ENCODE results near the gene MBLAC1.

The MBLAC1 gene

DNA sequence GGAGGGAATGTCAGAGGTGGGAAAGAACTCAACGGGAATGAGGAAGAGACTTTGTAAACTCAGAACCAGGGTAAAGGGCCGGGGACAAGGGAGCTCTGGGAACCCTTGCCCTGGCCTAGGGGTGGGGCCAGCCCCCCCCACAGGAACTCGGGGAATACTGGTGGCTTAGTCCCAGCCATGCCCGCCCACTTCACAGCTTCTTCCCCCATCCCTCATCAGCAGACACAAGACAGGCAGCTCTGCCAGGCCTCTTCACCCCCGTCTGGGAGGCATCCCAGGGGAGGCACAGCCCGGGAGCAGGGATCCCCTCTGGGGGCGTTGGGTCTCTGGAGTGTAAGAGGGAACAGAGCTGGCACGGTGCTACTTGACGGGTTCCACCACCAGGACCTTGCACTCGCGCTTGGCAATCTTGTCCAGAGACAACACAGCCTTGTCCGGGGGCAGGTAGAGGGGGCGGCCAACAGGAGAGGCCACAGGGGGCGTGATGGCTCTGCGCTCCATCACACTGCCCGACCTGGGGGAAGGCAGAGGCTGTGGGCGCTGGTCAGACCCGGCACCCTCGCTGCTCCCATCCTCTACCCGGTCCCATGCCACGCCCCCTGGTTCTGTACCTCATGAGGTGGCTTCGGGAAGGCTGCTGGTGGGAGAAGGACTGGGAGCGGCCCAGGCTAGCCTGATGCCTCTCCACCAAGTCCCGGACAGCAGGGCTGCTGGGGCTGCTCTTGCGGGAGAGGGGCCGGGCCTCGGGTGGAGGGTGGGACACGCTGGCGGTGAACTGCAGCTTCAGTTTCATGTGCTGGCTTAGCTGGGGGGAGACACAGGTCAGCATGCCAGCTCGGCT is 28.1 kb downstream of the MBLAC1 start:
- DNase-seq = no peak

DNA sequence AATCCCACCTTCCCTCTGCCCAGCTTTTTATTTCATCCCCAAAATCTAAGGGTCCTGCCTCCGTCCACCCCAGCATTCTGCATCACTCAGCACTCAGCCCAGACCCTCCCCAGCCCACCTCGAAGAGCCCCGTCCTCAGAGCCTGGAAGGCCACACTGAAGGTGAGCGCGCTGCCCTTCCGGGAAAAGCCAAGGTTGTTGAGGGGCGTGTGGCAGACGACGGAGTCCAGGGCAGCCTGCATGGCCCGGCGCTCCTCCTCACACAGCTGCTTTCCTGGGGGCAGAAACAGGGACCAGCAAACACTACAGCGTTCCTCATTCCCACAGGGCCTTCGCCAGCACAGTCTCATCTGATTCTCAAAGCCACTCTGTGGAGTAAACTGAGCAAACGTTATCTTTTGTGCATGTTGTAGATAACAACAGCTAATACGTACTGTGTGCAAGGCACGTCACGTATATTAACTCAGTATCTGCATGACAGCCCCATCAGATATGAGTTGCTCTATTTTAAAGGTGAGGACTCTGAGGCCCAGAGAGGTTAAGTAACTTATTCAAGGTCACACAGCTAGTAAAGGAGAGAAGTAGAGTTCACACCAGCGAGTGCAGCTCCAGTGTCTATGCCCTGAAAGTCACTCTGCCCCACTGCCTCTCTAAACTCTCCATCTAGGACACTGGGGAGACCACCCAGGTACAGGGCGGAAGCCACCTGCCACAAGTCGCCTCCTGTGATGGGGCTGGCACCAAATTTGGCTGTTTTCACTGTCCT is 29.0 kb downstream of the MBLAC1 start:
- no peak for DNase-seq

GRCh38 chr7:100156331-100157068 is 29.7 kb downstream of the MBLAC1 start:
- no peak for DNase-seq

DNA sequence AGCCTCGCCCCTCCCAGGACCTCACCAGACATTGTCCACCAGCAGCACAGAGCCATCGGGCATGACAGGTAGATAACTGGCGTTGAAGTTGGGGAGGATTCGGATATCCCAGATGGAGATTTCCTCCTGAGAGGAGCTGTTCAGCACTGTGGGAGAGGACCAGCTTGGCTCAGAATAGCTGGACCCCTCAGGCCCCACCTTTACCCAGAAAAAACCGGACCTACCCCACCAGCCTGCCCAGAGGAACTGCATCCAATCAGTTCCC is 30.2 kb downstream of the MBLAC1 start:
- no peak for DNase-seq

DNA sequence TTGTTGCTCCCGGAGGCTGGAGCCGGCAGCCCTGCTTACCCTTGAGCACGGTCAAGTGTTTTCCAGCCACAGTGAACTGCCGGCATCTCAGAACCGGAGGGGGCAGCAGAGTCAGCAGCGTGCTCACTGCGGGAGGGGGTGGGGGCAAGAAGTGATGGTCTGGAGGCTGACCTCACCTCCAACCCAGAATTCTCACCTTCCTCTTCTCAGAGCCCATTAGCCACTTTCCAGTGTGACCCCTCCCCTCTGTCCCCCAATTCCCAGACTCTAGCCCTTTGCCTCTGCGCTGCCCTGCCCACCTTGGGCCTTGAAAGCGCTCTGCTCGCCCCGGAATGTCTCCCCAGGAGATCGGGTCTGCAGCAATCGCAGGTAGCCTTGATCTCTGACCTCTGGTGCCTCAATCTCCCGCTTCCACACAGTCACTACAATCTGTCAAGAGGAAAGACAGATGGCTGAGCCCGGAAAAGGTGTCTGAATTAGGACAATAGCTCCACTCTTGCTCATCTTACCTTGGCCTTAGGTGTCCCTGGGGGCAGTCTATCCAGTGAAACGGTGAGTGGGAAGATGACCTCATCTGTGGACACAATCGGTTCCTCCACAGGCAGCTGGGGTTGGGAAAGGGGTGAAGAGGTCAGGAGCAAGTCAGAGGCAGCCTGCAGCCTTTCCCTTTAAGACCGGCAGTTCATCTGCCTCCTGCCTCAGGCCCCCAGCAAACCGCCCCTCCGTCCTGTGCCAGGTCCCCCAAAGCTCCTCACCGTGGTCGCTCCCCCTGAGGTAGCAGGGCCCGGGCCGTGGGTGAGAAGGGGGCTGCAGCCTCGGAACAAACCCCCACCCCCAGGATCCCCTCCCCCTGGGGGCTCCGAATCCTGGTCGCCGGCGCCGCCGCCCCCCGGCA is 30.8 kb downstream of the MBLAC1 start:
- no peak for DNase-seq

DNA sequence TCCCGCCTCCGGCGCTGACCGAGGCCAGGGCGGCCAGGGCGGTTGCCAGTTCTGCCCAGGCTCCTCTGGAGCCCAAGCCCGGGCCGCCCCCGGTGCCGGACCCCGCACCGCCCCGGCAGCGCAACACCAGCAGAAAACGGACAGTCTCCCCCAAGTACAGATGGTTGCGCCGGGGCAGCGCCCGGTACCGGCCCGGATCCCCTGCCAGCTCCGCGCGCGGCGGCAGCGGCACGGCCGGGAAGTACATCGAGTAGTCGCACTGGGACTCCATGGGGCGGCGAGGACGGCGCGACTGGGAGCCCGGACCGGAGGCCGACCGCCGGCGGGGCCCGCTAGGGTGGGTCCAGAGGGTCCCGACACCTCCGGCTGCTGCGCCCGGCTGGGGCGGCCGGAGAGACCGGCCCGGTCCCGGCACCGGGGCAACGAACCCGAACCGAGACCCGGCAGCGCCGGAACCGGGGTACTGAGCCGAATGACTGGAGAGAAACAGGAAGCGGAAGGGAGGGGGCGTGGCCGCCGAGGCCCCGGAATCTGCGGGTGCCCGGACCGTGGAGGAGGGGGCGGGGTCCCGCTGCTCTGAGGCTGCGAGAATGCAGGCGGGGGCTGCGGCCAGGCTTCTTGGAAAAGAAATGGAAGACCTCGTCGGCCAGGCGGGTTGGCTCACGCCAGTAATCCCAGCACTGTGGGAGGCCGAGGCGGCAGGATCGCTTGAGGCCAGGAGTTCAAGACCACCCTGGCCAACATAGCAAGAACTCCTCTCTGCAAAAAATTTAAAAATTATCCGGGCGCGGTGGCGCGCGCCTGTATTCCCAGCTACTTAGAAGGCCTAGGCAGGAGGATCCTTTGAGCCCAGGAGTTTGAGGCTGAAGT is 31.7 kb downstream of the MBLAC1 start, which contains the start of gene TRAPPC14:
Gene TRAPPC14 (minus strand): TSS at position 495 of the 870 bp plus-strand sequence. CDS start 224 bp downstream, at position 271.
- peak; percentile 85 for DNase-seq

GRCh38 chr7:100159099-100159623 is 32.4 kb downstream of the MBLAC1 start:
- DNase-seq = no peak

DNA sequence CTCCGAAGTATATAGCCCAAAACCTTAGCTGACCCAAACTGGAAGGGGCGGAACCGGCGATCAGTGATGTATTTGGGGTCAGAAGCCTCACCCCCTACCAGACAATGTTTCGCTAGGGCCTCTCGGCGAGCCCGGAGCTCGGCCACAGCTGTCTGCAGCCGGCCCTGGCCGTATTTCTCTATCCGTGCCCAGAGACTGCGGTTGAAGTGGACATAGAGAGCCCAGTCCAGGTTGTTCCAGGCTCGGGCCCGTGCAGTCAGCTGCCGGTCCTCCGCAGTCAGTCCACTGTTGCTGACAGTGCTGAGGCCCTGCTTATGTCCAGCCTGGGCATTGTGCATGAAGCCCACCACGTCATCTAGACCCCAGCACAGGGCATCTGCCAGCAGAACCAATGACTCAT is 33.3 kb downstream of the MBLAC1 start:
- no peak for DNase-seq

DNA sequence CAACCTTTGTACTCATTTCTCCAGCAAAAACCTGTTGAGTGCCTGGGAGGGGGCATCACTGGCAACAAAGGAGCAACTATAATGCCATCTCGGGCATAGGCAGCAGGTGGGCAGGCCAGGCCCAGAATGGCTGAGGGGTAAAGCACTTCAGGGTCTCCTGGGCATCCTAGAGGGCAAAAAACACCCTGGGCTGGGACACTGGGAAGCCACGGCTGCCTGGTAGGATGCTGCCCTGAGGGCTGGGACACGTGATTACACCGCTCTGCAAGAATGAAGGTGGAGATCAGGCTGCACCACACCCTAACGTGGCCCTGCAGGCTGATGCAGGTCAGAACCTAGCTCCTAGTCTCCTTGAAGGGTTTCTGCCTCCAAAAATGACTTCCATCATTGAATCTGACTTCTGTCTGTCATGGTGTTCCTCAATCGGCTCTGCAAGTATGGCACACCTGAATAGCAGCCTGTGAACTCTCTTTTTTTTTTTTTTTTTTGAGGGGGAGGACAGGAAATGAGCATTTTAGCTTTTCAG is 36.3 kb downstream of the MBLAC1 start:
- no peak for DNase-seq

- DNase-seq = no peak
Measured at GRCh38 chr7:100163871-100164270, 37.1 kb downstream of the MBLAC1 start.

DNA sequence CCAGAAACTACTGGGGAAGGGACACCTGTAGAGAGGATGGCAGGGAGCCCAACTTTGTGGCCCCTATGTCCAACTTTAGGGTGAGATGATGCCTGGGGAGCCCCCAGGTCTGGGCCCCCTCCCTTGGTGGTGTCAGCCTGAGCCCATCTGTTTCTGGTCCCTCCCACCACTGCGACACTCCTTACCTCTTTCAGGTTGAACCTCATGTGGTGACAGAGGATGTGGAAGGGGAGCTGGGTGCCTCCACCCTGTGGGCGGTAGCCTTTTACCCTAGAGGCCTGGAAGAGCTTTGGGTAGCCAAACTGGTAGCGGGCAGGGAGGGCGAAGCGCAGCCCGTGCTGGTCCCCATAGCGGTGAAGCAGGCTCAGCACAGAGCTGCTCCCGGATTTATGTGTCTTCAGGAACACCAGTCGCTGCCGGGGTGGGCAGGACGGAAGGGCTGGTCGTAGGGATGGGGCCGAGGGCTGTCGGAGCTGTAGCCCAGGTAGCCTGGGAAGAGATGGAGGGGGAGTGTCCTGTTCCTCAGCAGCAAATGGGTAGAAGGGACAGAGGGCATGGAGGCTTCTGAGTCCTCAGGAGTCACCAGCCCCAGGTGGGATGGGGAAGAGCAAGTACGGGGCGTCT is 39.7 kb downstream of the MBLAC1 start:
- DNase-seq = no peak

GRCh38 chr7:100166970-100167911 is 40.5 kb downstream of the MBLAC1 start:
- no peak for DNase-seq

DNA sequence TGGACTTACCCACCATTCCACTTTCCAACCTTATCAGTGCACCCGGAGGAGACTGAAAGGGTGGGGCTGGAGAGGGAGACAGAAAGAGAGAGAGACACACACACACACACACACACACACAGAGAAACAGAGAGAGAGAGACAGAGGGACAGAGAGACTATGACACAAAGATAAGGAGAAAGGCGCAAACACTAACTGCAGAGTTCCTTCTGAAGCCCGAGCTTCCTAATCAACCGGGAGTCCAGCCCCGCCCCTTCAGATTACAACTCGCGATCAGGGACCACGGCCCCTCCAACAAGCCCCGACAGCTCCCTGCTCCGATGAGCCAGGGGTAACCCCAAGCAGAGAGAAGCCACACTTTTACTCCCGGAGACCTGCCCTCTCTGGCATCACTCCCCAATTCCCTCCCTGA is 41.2 kb downstream of the MBLAC1 start:
- DNase-seq = no peak

- no peak for DNase-seq
Measured at GRCh38 chr7:100169147-100169850, 42.5 kb downstream of the MBLAC1 start.

DNA sequence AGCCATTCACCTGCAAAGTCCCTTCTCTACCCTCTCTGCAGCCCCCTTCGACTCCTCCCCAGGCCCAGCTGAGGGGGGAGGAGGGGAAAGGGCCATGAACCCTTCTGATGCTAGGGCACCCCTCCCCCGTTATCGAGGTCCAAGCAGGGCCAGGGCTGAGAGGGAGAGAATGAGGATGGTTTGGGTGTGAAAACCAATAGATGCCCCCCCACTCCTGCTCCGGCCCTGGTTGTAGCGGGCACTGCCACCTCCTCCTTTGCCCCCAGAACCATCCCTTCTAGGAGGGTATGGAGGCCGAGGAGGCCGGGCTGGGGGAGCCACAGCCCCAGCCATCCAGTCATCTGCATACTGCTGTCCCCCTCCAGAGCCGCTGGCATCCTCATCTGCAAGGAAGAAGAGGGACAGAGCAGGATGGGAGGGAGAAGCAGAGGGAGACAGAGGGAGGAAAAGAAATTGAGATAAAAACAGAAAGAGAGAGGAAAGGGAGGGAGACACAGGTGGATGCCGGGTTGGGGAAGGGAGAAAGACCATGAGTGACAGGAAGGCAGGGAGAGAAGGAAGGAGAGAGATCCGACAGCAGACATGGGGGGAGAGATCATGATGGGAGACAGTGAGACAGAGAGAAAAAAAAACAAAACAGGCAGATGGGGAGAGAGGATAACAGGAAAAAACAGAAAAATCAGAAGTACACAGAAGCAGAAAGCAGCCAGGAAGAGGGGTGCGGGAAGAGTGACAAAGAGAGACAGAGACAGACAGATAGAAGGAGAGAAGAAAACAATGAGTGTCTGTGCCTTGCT is 43.5 kb downstream of the MBLAC1 start:
- DNase-seq = no peak

- no peak for DNase-seq
Measured at GRCh38 chr7:100171087-100171681, 44.4 kb downstream of the MBLAC1 start.

DNA sequence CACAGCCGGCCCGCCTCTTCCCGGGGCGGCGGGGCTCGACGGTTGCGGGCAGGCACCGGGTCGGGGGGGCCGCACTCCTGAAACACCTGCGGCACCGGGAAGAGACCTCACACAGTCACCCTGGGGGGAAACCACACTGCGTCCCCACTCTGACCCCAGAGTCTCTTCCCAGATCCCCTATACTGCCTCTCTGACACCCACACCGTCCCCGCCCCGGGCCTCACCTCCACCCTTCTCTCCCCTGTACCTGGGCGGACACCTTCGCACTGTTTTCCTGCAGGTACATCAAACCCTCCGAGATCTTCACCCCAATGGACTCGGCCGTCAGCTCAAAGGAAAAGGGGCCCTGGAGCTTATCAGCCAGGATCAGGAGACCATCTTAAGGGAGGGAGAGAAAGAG is 45.1 kb downstream of the MBLAC1 start:
- no peak for DNase-seq
